ENCODE data around the gene DIPK1A.

The DIPK1A gene

GRCh38 chr1:92936865-92937264 lies 24.4 kb downstream of the DIPK1A start:
- DNase-seq (ENCODE audit: low spot score): no peak
- TF ChIP-seq CTCF (IDR thresholded peaks at IDR 0.05; ENCODE audit: extremely low read depth, missing control alignments): no peak

GRCh38 chr1:92934395-92935378 lies 26.6 kb downstream of the DIPK1A start:
- DNase-seq (ENCODE audit: low spot score): no peak

GRCh38 chr1:92933459-92933858 lies 27.8 kb downstream of the DIPK1A start:
- no peak for TF ChIP-seq CTCF (IDR thresholded peaks at IDR 0.05; ENCODE audit: extremely low read depth, missing control alignments)
- DNase-seq (ENCODE audit: low spot score): no peak

More at GRCh38 chr1:92934395-92935378, 26.6 kb downstream of the DIPK1A start:
- no peak for TF ChIP-seq CTCF (IDR thresholded peaks at IDR 0.05; ENCODE audit: extremely low read depth, missing control alignments)

- no peak for DNase-seq (ENCODE audit: low spot score)
- no peak for TF ChIP-seq CTCF (IDR thresholded peaks at IDR 0.05; ENCODE audit: extremely low read depth, missing control alignments)
These were observed 29.6 kb downstream of the DIPK1A start for GRCh38 chr1:92931691-92932090.

GRCh38 chr1:92929461-92929860 lies 31.8 kb downstream of the DIPK1A start:
- no peak for TF ChIP-seq CTCF (IDR thresholded peaks at IDR 0.05; ENCODE audit: extremely low read depth, missing control alignments)

GRCh38 chr1:92927870-92928269 lies 33.4 kb downstream of the DIPK1A start:
- TF ChIP-seq CTCF (IDR thresholded peaks at IDR 0.05; ENCODE audit: extremely low read depth, missing control alignments): no peak

More at GRCh38 chr1:92929461-92929860, 31.8 kb downstream of the DIPK1A start:
- DNase-seq (ENCODE audit: low spot score): peak; percentile 19

GRCh38 chr1:92926873-92927272 lies 34.4 kb downstream of the DIPK1A start:
- no peak for DNase-seq (ENCODE audit: low spot score)
- TF ChIP-seq CTCF (IDR thresholded peaks at IDR 0.05; ENCODE audit: extremely low read depth, missing control alignments): no peak

More at GRCh38 chr1:92927870-92928269, 33.4 kb downstream of the DIPK1A start:
- DNase-seq (ENCODE audit: low spot score): no peak

Data from GM20000 (cell line).